Fibroblast of lung (primary cell): Measurements from ENCODE around the gene SMIM45.

Experiments
- DNase-seq, 2 donors: peaks; one replicate each; pipeline versions ENCODE4 v3.0.0 to v3.0.0-alpha.2; 2010; ENCODE audit warnings: low read depth in 2 of 2
- H2AFZ ChIP-seq: 2 replicates; pipeline ENCODE4 v1.5.1; 2012; ENCODE audit warnings: low read length, control low read depth, inconsistent platforms
- H3K27ac ChIP-seq: 2 replicates; pipeline ENCODE4 v1.5.1; 2011; ENCODE audit warnings: low read length, control low read depth; ENCODE audit not compliant: insufficient read depth
- H3K27me3 ChIP-seq: 2 replicates; pipeline ENCODE4 v1.5.1; 2011; ENCODE audit warnings: mild to moderate bottlenecking, low read length; ENCODE audit not compliant: control insufficient read depth, insufficient read depth
- H3K36me3 ChIP-seq: 2 replicates; pipeline ENCODE4 v1.5.1; 2011; ENCODE audit warnings: low read length; ENCODE audit not compliant: control insufficient read depth, insufficient read depth
- H3K4me1 ChIP-seq: 2 replicates; pipeline ENCODE4 v1.5.1; 2011; ENCODE audit warnings: low read length; ENCODE audit not compliant: control insufficient read depth, insufficient read depth; ENCODE audit errors: extremely low read depth
- H3K4me2 ChIP-seq: 2 replicates; pipeline ENCODE4 v1.5.1; 2011; ENCODE audit warnings: low read length, control low read depth; ENCODE audit not compliant: insufficient read depth; ENCODE audit errors: extremely low read depth
- H3K4me3 ChIP-seq, 4 experiments: fragments of 200-600 bp in 1 of 4; sonication (generic) in 1 of 4; replicated peaks in 1 of 4; 2 replicates each; pipeline ENCODE4 v1.5.1; 2011 to 2016; ENCODE audit warnings: low read length in 4 of 4, low read depth in 3 of 4, mild to moderate bottlenecking in 3 of 4, control low read depth in 2 of 4, inconsistent platforms in 1 of 4, mixed read lengths in 1 of 4; ENCODE audit not compliant: insufficient read depth in 1 of 4; ENCODE audit errors: control extremely low read depth in 1 of 4
- H3K79me2 ChIP-seq: 2 replicates; pipeline ENCODE4 v1.5.1; 2012; ENCODE audit warnings: mild to moderate bottlenecking, low read length, inconsistent platforms; ENCODE audit not compliant: control insufficient read depth, insufficient read depth
- H3K9ac ChIP-seq: 2 replicates; pipeline ENCODE4 v1.5.1; 2011; ENCODE audit warnings: mild to moderate bottlenecking, low read length, control low read depth; ENCODE audit not compliant: insufficient read depth
- H3K9me3 ChIP-seq: 2 replicates; pipeline ENCODE4 v1.5.1; 2012; ENCODE audit warnings: low read depth, low read length; ENCODE audit not compliant: control insufficient read depth, insufficient read depth
- H4K20me1 ChIP-seq: 2 replicates; pipeline ENCODE4 v1.5.1; 2011; ENCODE audit warnings: low read length; ENCODE audit not compliant: control insufficient read depth, insufficient read depth; ENCODE audit errors: extremely low read depth
- CTCF ChIP-seq, 2 donors: IDR thresholded peaks in 1 of 2; conservative IDR thresholded peaks in 1 of 2; 1 replicate in 1 of 2; 2 replicates in 1 of 2; pipeline ENCODE4 v1.5.1; 2011 to 2012; ENCODE audit warnings: low read length in 2 of 2, control low read depth in 1 of 2, inconsistent platforms in 1 of 2, low read depth in 1 of 2, mild to moderate bottlenecking in 1 of 2
- EZH2 ChIP-seq: IDR thresholded peaks from 2 replicates; pipeline ENCODE4 v1.5.1; 2012; ENCODE audit warnings: low read length, control low read depth, mild to moderate bottlenecking; ENCODE audit errors: missing control alignments

The SMIM45 gene

GRCh38 chr22:41983513-41984405 lies 31.8 kb downstream of the SMIM45 start:
- Histone ChIP-seq H3K36me3 (no peaks in the 10 kb centered on the region), H3K4me1 (no peaks in the 10 kb centered on the region), H3K79me2 (no peaks in the 10 kb centered on the region), H3K4me2 (no peak overlapping the region), H3K27ac (no peak overlapping the region), H2AFZ (no peak overlapping the region), H3K9ac (no peak overlapping the region), H3K27me3 (peaks cover 11% of the 10 kb centered on the region), H4K20me1 (no peaks in the 10 kb centered on the region), H3K9me3 (no peaks in the 10 kb centered on the region), H3K4me3 (no peak overlapping the region)
- no peak for TF ChIP-seq EZH2
- TF ChIP-seq CTCF (conservative IDR thresholded peaks at IDR 0.05 in 1 of 2, IDR thresholded peaks at IDR 0.05 in 1 of 2; ENCODE audit: low read depth in 1 of 2, low read length in 2 of 2), result no peak
- no peak for DNase-seq

- H3K79me2 ChIP-seq, result no peaks in the 10 kb centered on the region
- no peak overlapping the region for H3K9ac ChIP-seq
- H3K36me3 ChIP-seq, result no peaks in the 10 kb centered on the region
- H3K9me3 ChIP-seq, result no peaks in the 10 kb centered on the region
- DNase-seq, result no peak
- no peaks in the 10 kb centered on the region for H3K4me1 ChIP-seq
- H3K27me3 ChIP-seq, result peaks cover 9% of the 10 kb centered on the region
- H3K4me2 ChIP-seq, result no peak overlapping the region
- H2AFZ ChIP-seq, result no peak overlapping the region
- no peak overlapping the region for H3K27ac ChIP-seq
- no peaks in the 10 kb centered on the region for H4K20me1 ChIP-seq
- TF ChIP-seq EZH2, result no peak
- TF ChIP-seq CTCF (conservative IDR thresholded peaks at IDR 0.05 in 1 of 2, IDR thresholded peaks at IDR 0.05 in 1 of 2; ENCODE audit: low read depth in 1 of 2, low read length in 2 of 2), result no peak
- H3K4me3 ChIP-seq, result no peak overlapping the region
These were observed 35.3 kb downstream of the SMIM45 start for GRCh38 chr22:41987276-41987675.

GRCh38 chr22:41989246-41989645 lies 37.3 kb downstream of the SMIM45 start:
- H3K27ac ChIP-seq, result no peak overlapping the region
- H3K9me3 ChIP-seq, result no peaks in the 10 kb centered on the region
- H3K79me2 ChIP-seq, result no peaks in the 10 kb centered on the region
- no peaks in the 10 kb centered on the region for H3K36me3 ChIP-seq
- H3K27me3 ChIP-seq, result peaks cover 8% of the 10 kb centered on the region
- no peak overlapping the region for H2AFZ ChIP-seq
- H3K9ac ChIP-seq, result no peak overlapping the region
- no peak for TF ChIP-seq EZH2
- no peak for TF ChIP-seq CTCF (conservative IDR thresholded peaks at IDR 0.05 in 1 of 2, IDR thresholded peaks at IDR 0.05 in 1 of 2; ENCODE audit: low read depth in 1 of 2, low read length in 2 of 2)
- no peaks in the 10 kb centered on the region for H3K4me1 ChIP-seq
- no peak for DNase-seq
- H3K4me2 ChIP-seq, result no peak overlapping the region
- no peaks in the 10 kb centered on the region for H4K20me1 ChIP-seq
- no peak overlapping the region for H3K4me3 ChIP-seq
